ENCODE results near the gene EEFSEC. TPM values are rescaled to one million over a fixed set of nuclear protein-coding genes. Genes with fewer than 3 reads are reported as not detected.

The EEFSEC gene
- total RNA-seq, 4 donors from 2014 or later, result 9.1 to 17.4 (median 15.8) TPM

- no peak overlapping the region for H3K27ac ChIP-seq (replicated peaks in 1 of 4)
- WGBS, result 80% methylated on average over 8 of the region's 12 CpGs
- no peak for DNase-seq (ENCODE audit: extremely low spot score)
- H3K4me3 ChIP-seq, result no peak overlapping the region
- H3K27me3 ChIP-seq, result no peaks in the 10 kb centered on the region
- no peak for TF ChIP-seq EP300 (IDR thresholded peaks at IDR 0.05)
- TF ChIP-seq POLR2A (IDR thresholded peaks at IDR 0.05; ENCODE audit: low read depth), result no peak
- no peak for TF ChIP-seq POLR2AphosphoS5 (IDR thresholded peaks at IDR 0.05)
- no peak for TF ChIP-seq CTCF (IDR thresholded peaks at IDR 0.05)
- H3K9me3 ChIP-seq, result no peaks in the 10 kb centered on the region
- intact Hi-C loops (cut with DNase I), result no loop called here
- no peaks in the 10 kb centered on the region for H3K36me3 ChIP-seq
- H3K4me1 ChIP-seq, result no peaks in the 10 kb centered on the region
Measured at GRCh38 chr3:128416578-128417211, 263.4 kb downstream of the EEFSEC start.

- H3K4me3 ChIP-seq, result no peak overlapping the region
- TF ChIP-seq POLR2AphosphoS5 (IDR thresholded peaks at IDR 0.05) (no peak), CTCF (IDR thresholded peaks at IDR 0.05) (no peak), EP300 (IDR thresholded peaks at IDR 0.05) (no peak), POLR2A (IDR thresholded peaks at IDR 0.05; ENCODE audit: low read depth) (no peak)
- intact Hi-C loops (cut with DNase I), result no loop called here
Measured at GRCh38 chr3:128418900-128419299, 265.6 kb downstream of the EEFSEC start.

GRCh38 chr3:128419311-128419710, 266.0 kb downstream of the EEFSEC start:
- H3K27me3 ChIP-seq, result no peaks in the 10 kb centered on the region
- no peak overlapping the region for H3K4me3 ChIP-seq
- no peak overlapping the region for H3K27ac ChIP-seq (replicated peaks in 1 of 4)
- no peaks in the 10 kb centered on the region for H3K36me3 ChIP-seq
- H3K4me1 ChIP-seq, result no peaks in the 10 kb centered on the region
- intact Hi-C loops (cut with DNase I), result no loop called here
- H3K9me3 ChIP-seq, result no peaks in the 10 kb centered on the region
- WGBS, result 90% methylated on average over 4 of the region's 4 CpGs
- no peak for TF ChIP-seq EP300 (IDR thresholded peaks at IDR 0.05)
- no peak for TF ChIP-seq POLR2A (IDR thresholded peaks at IDR 0.05; ENCODE audit: low read depth)
- TF ChIP-seq CTCF (IDR thresholded peaks at IDR 0.05), result no peak
- no peak for TF ChIP-seq POLR2AphosphoS5 (IDR thresholded peaks at IDR 0.05)
- no peak for DNase-seq (ENCODE audit: extremely low spot score)

More at GRCh38 chr3:128418900-128419299, 265.6 kb downstream of the EEFSEC start:
- Histone ChIP-seq H3K36me3 (no peaks in the 10 kb centered on the region), H3K4me1 (no peaks in the 10 kb centered on the region), H3K27me3 (no peaks in the 10 kb centered on the region), H3K9me3 (no peaks in the 10 kb centered on the region), H3K27ac (replicated peaks in 1 of 4) (no peak overlapping the region)
- WGBS, result 83% methylated on average over 2 of the region's 2 CpGs
- DNase-seq (ENCODE audit: extremely low spot score), result no peak

GRCh38 chr3:128420289-128420688, 267.0 kb downstream of the EEFSEC start:
- WGBS, result 89% methylated on average over 5 of the region's 7 CpGs
- Histone ChIP-seq H3K9me3 (no peaks in the 10 kb centered on the region), H3K36me3 (no peaks in the 10 kb centered on the region), H3K4me1 (no peaks in the 10 kb centered on the region), H3K27ac (replicated peaks in 1 of 4) (no peak overlapping the region), H3K4me3 (no peak overlapping the region), H3K27me3 (peaks cover 0 to 4% (median 0%) of the 10 kb centered on the region in 4 donors)
- intact Hi-C loops (cut with DNase I), result no loop called here
- DNase-seq (ENCODE audit: extremely low spot score), result no peak
- TF ChIP-seq CTCF (IDR thresholded peaks at IDR 0.05) (no peak), POLR2AphosphoS5 (IDR thresholded peaks at IDR 0.05) (no peak), EP300 (IDR thresholded peaks at IDR 0.05) (no peak), POLR2A (IDR thresholded peaks at IDR 0.05; ENCODE audit: low read depth) (no peak)
